IMR-90 (cell line): ENCODE results near the gene CP. TPM values are rescaled to one million over a fixed set of nuclear protein-coding genes. Genes with fewer than 3 reads are reported as not detected.

ENCODE experiments used
- ATAC-seq: fragments of 200-7000 bp; cut with Tn5 transposase; 2 replicates; pipeline ENCODE4 v1.9.1; 2020; ENCODE audit warnings: low read depth, mild to moderate bottlenecking, moderate library complexity
- BruUV-seq: library from RNA; stranded (reverse); fragments of 400-500 nt; replicated peaks from 2 replicates; lab custom pipeline; 2021; lab: Mats Ljungman, UMichigan
- CTCF ChIA-PET: fragments of 300-600 bp; formaldehyde crosslinking; extraction: SDS; loops from one replicate; lab custom pipeline; 2021; ENCODE audit warnings: antibody characterized with exemption; lab: Yijun Ruan, JAX
- POLR2A ChIA-PET: fragments of 300-600 bp; sonication (Branson Sonifier 250); formaldehyde crosslinking; loops from one replicate; lab custom pipeline; 2022; ENCODE audit warnings: antibody characterized with exemption; ENCODE audit not compliant: unreplicated experiment; lab: Charles Lee
- DNase-seq: peaks from one replicate; pipeline ENCODE4 v3.0.0; 2013
- H2AFZ ChIP-seq: replicated peaks from 2 replicates; pipeline ENCODE3; 2013; ENCODE audit warnings: low read length, mild to moderate bottlenecking; ENCODE audit not compliant: poor library complexity
- H2AK5ac ChIP-seq: 2 replicates; pipeline ENCODE4 v1.6.1; 2013; ENCODE audit warnings: low read depth, low read length, inconsistent platforms
- H2AK9ac ChIP-seq: replicated peaks from 2 replicates; pipeline ENCODE3; 2013; ENCODE audit warnings: mild to moderate bottlenecking, low read depth, low read length, moderate library complexity; ENCODE audit not compliant: poor library complexity
- H2BK120ac ChIP-seq: 2 replicates; pipeline ENCODE4 v1.6.1; 2013; ENCODE audit warnings: low read depth, low read length, inconsistent platforms
- H2BK15ac ChIP-seq: 3 replicates; pipeline ENCODE4 v1.6.1; 2013; ENCODE audit warnings: low read depth, low read length, inconsistent platforms
- H2BK20ac ChIP-seq: 2 replicates; pipeline ENCODE4 v1.6.1; 2013; ENCODE audit warnings: low read depth, mild to moderate bottlenecking, inconsistent platforms, low read length, moderate library complexity
- H2BK5ac ChIP-seq: 2 replicates; pipeline ENCODE4 v1.6.1; 2013; ENCODE audit warnings: mild to moderate bottlenecking, low read depth, low read length, inconsistent platforms; ENCODE audit not compliant: poor library complexity, severe bottlenecking
- H3K14ac ChIP-seq: replicated peaks from 2 replicates; pipeline ENCODE4 v1.6.1; 2013; ENCODE audit warnings: low read depth, low read length, inconsistent platforms
- H3K18ac ChIP-seq: 2 replicates; pipeline ENCODE4 v1.6.1; 2013; ENCODE audit warnings: low read depth, low read length, control low read depth
- H3K23ac ChIP-seq: 2 replicates; pipeline ENCODE4 v1.6.1; 2013; ENCODE audit warnings: low read depth, low read length, inconsistent platforms
- H3K27ac ChIP-seq: 2 replicates; pipeline ENCODE4 v1.5.1; 2013; ENCODE audit warnings: mild to moderate bottlenecking, control low read depth, low read length; ENCODE audit not compliant: insufficient read depth
- H3K27me3 ChIP-seq: 2 replicates; pipeline ENCODE4 v1.6.1; 2013; ENCODE audit warnings: low read length; ENCODE audit not compliant: control insufficient read depth, insufficient read depth
- H3K36me3 ChIP-seq: 2 replicates; pipeline ENCODE4 v1.6.1; 2013; ENCODE audit warnings: low read length, mixed read lengths; ENCODE audit not compliant: control insufficient read depth, insufficient read depth
- H3K4ac ChIP-seq: 2 replicates; pipeline ENCODE4 v1.6.1; 2013; ENCODE audit warnings: low read depth, low read length, inconsistent platforms
- H3K4me1 ChIP-seq: 2 replicates; pipeline ENCODE4 v1.6.1; 2013; ENCODE audit warnings: low read length, mixed read lengths; ENCODE audit not compliant: control insufficient read depth, insufficient read depth
- H3K4me2 ChIP-seq: 2 replicates; pipeline ENCODE4 v1.6.1; 2013; ENCODE audit warnings: low read depth, mild to moderate bottlenecking, control low read depth, low read length, moderate library complexity
- H3K4me3 ChIP-seq: 2 replicates; pipeline ENCODE4 v1.5.1; 2013; ENCODE audit warnings: low read depth, mild to moderate bottlenecking, control low read depth, low read length, moderate library complexity; ENCODE audit not compliant: insufficient read depth
- H3K56ac ChIP-seq: 2 replicates; pipeline ENCODE4 v1.6.1; 2013; ENCODE audit warnings: low read length, inconsistent platforms; ENCODE audit not compliant: insufficient read depth; ENCODE audit errors: extremely low read depth
- H3K79me1 ChIP-seq, 2 experiments: 2 replicates each; pipeline ENCODE4 v1.6.1; 2013; ENCODE audit warnings: low read length in 2 of 2, inconsistent platforms in 1 of 2, low read depth in 1 of 2
- H3K9ac ChIP-seq: 2 replicates; pipeline ENCODE4 v1.6.1; 2013; ENCODE audit warnings: low read depth, low read length, control low read depth
- H3K9me1 ChIP-seq: 2 replicates; pipeline ENCODE4 v1.6.1; 2013; ENCODE audit warnings: low read length, inconsistent platforms; ENCODE audit not compliant: insufficient read depth
- H3K9me3 ChIP-seq: 2 replicates; pipeline ENCODE4 v1.6.1; 2013; ENCODE audit warnings: low read length; ENCODE audit not compliant: control insufficient read depth, insufficient read depth
- H4K20me1 ChIP-seq: 2 replicates; pipeline ENCODE4 v1.6.1; 2013; ENCODE audit warnings: low read length, inconsistent platforms; ENCODE audit not compliant: insufficient read depth
- H4K5ac ChIP-seq: 2 replicates; pipeline ENCODE4 v1.6.1; 2013; ENCODE audit warnings: mild to moderate bottlenecking, low read depth, low read length, control low read depth
- H4K8ac ChIP-seq, 2 experiments: 2 replicates each; pipeline ENCODE4 v1.6.1; 2013; ENCODE audit warnings: low read depth in 2 of 2, low read length in 2 of 2, control low read depth in 1 of 2, inconsistent platforms in 1 of 2
- H4K91ac ChIP-seq: 2 replicates; pipeline ENCODE4 v1.6.1; 2013; ENCODE audit warnings: low read depth, low read length, inconsistent platforms; ENCODE audit not compliant: insufficient read depth
- BHLHE40 ChIP-seq: fragments of 150-350 bp; IDR thresholded peaks from 2 replicates; pipeline ENCODE4 v1.6.1; 2016; ENCODE audit warnings: mild to moderate bottlenecking, low read depth, low read length
- CEBPB ChIP-seq: IDR thresholded peaks from 2 replicates; pipeline ENCODE4 v1.6.1; 2012; ENCODE audit warnings: low read depth, low read length, improper control_type of control experiment
- CHD1 ChIP-seq: IDR thresholded peaks from 2 replicates; pipeline ENCODE4 v1.6.1; 2012; ENCODE audit warnings: low read depth, low read length, improper control_type of control experiment
- MAFK ChIP-seq: IDR thresholded peaks from 2 replicates; pipeline ENCODE4 v1.6.1; 2012; ENCODE audit warnings: low read depth, low read length, improper control_type of control experiment
- MAZ ChIP-seq: IDR thresholded peaks from 2 replicates; pipeline ENCODE4 v1.6.1; 2012; ENCODE audit warnings: low read depth, mild to moderate bottlenecking, low read length, improper control_type of control experiment, moderate library complexity, borderline replicate concordance
- NFE2L2 ChIP-seq: fragments of 150-350 bp; IDR thresholded peaks from 2 replicates; pipeline ENCODE4 v1.6.1; 2016; ENCODE audit warnings: low read depth, mild to moderate bottlenecking, low read length
- RAD21 ChIP-seq: IDR thresholded peaks from 2 replicates; pipeline ENCODE4 v1.6.1; 2012; ENCODE audit warnings: low read length, improper control_type of control experiment
- RCOR1 ChIP-seq: IDR thresholded peaks from 2 replicates; pipeline ENCODE4 v1.6.1; 2012; ENCODE audit warnings: mild to moderate bottlenecking, low read length, improper control_type of control experiment; ENCODE audit not compliant: insufficient replicate concordance
- SMC3 ChIP-seq: fragments of 150-350 bp; IDR thresholded peaks from 2 replicates; pipeline ENCODE4 v1.6.1; 2016; ENCODE audit warnings: low read depth, mild to moderate bottlenecking, antibody characterized with exemption, low read length, moderate library complexity
- WGBS, 2 experiments: methylation state at CpG; one replicate each; pipeline versions ENCODE4 v1.1.5 to v1.1.7; 2013; ENCODE audit warnings: missing lambda C conversion rate in 2 of 2; ENCODE audit not compliant: insufficient read length in 1 of 2; ENCODE audit errors: extremely low coverage in 2 of 2; 5-methylcytosine and 5-hydroxymethylcytosine counted together
- dilution Hi-C: fragments of 300-500 bp; cut with HindIII; formaldehyde crosslinking; loops from one replicate; pipeline ENCODE4 v1.14.3; 2018; ENCODE audit warnings: low sequenced_read_pairs; ENCODE audit not compliant: unreplicated experiment
- in situ Hi-C: fragments of 300-500 bp; cut with MboI; formaldehyde crosslinking; loops from 3 replicates; pipeline ENCODE4 v1.14.3; 2019; ENCODE audit warnings: low sequenced_read_pairs, inconsistent platforms, mixed read lengths
- intact Hi-C: fragments of 100-400 bp; cut with micrococcal nuclease; formaldehyde crosslinking; loops from 2 replicates; pipeline ENCODE4 v1.10.0; 2022
- polyA plus RNA-seq, 3 experiments: library from polyadenylated mRNA; depleted of rRNA; stranded (reverse); fragments of >200 nt; gene quantifications; 2 replicates each; pipeline ENCODE4 v1.2.3, GENCODE V29; 2012; ENCODE audit warnings: low replicate concordance in 1 of 3
- total RNA-seq: library from RNA; depleted of rRNA; stranded (reverse); fragments of >200 nt; gene quantifications from 2 replicates; pipeline ENCODE4 v1.2.3, GENCODE V29; 2012
- TF ChIP-seq, protein P1 (sequence below): fragments of 150-350 bp; IDR thresholded peaks from 2 replicates; pipeline ENCODE4 v1.6.1; 2016; ENCODE audit warnings: low read depth, mild to moderate bottlenecking, low read length, moderate library complexity, borderline replicate concordance
- TF ChIP-seq, protein P2 (sequence below): conservative IDR thresholded peaks from 2 replicates; pipeline ENCODE4 v1.5.1; 2012; ENCODE audit warnings: mild to moderate bottlenecking, low read depth, low read length, improper control_type of control experiment
- TF ChIP-seq, protein P3 (sequence below): fragments of 150-350 bp; IDR thresholded peaks from 2 replicates; pipeline ENCODE4 v1.6.1; 2017; ENCODE audit warnings: mild to moderate bottlenecking, antibody characterized with exemption, low read length, low read depth

Gene CP
- total and polyA plus RNA-seq, 2 of the 4 experiments (the other 2 are of a cell fraction): not detected

DNA sequence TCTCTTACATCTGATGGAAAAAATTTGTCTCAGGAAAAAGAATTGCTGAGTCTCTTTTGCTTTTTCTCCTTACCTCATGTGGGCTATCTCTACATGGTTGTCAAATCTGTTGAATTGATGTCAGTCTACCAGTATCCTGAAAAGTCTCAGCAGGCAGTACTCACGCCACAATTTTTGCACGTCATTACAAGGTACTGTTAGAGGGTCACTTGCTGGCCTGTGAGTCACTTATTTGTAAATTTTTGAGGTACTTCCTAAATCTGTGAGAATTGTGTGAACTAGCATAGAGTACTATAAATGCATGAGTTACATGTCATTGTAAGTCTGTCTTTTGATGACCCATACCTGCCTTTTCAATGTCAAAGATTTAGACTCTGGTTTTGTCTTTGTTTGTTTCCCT is 76.3 kb downstream of the CP start:
- Histone ChIP-seq H3K9me3 (no peaks in the 10 kb centered on the region), H3K23ac (no peak overlapping the region), H2BK20ac (no peak overlapping the region), H3K36me3 (peaks cover 18% of the 10 kb centered on the region), H3K4me2 (no peak overlapping the region), H3K56ac (no peak overlapping the region), H3K27ac (no peak overlapping the region), H3K18ac (no peak overlapping the region), H3K4ac (no peak overlapping the region), H2BK5ac (no peak overlapping the region), H4K8ac (no peak overlapping the region), H2AK9ac (no peak overlapping the region), H3K4me3 (no peak overlapping the region), H3K9ac (no peak overlapping the region), H3K9me1 (no peaks in the 10 kb centered on the region; the same call in 1 of the 2 replicates), H4K91ac (no peak overlapping the region), H2BK120ac (no peak overlapping the region), H2AFZ (no peak overlapping the region), H2AK5ac (no peak overlapping the region), H4K20me1 (no peaks in the 10 kb centered on the region), H3K14ac (no peak overlapping the region), H3K79me1 (peaks cover 0 to 15% of the 10 kb centered on the region in 2 experiments; a peak in 3 of 4 replicates), H3K27me3 (no peaks in the 10 kb centered on the region), H4K5ac (no peak overlapping the region), H2BK15ac (no peak overlapping the region), H3K4me1 (no peaks in the 10 kb centered on the region)
- ChIA-PET POLR2A (no interaction called here), CTCF (no interaction called here)
- ATAC-seq (no peak), DNase-seq (no peak)
- 90% methylated on average over 2 of the region's 2 CpGs; no CpG with 5 or more reads in 1 of the 2 experiments for WGBS, 2 experiments
- TF ChIP-seq RCOR1 (no peak), CHD1 (no peak), CEBPB (no peak), SMC3 (no peak), MAFK (no peak), RAD21 (no peak), NFE2L2 (no peak), BHLHE40 (no peak), MAZ (no peak)
- TF ChIP-seq, protein P1, sequence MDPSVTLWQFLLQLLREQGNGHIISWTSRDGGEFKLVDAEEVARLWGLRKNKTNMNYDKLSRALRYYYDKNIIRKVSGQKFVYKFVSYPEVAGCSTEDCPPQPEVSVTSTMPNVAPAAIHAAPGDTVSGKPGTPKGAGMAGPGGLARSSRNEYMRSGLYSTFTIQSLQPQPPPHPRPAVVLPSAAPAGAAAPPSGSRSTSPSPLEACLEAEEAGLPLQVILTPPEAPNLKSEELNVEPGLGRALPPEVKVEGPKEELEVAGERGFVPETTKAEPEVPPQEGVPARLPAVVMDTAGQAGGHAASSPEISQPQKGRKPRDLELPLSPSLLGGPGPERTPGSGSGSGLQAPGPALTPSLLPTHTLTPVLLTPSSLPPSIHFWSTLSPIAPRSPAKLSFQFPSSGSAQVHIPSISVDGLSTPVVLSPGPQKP: no peak
- TF ChIP-seq, protein P2, sequence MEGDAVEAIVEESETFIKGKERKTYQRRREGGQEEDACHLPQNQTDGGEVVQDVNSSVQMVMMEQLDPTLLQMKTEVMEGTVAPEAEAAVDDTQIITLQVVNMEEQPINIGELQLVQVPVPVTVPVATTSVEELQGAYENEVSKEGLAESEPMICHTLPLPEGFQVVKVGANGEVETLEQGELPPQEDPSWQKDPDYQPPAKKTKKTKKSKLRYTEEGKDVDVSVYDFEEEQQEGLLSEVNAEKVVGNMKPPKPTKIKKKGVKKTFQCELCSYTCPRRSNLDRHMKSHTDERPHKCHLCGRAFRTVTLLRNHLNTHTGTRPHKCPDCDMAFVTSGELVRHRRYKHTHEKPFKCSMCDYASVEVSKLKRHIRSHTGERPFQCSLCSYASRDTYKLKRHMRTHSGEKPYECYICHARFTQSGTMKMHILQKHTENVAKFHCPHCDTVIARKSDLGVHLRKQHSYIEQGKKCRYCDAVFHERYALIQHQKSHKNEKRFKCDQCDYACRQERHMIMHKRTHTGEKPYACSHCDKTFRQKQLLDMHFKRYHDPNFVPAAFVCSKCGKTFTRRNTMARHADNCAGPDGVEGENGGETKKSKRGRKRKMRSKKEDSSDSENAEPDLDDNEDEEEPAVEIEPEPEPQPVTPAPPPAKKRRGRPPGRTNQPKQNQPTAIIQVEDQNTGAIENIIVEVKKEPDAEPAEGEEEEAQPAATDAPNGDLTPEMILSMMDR: no peak
- TF ChIP-seq, protein P3, sequence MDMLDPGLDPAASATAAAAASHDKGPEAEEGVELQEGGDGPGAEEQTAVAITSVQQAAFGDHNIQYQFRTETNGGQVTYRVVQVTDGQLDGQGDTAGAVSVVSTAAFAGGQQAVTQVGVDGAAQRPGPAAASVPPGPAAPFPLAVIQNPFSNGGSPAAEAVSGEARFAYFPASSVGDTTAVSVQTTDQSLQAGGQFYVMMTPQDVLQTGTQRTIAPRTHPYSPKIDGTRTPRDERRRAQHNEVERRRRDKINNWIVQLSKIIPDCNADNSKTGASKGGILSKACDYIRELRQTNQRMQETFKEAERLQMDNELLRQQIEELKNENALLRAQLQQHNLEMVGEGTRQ: no peak
- in situ Hi-C loops: no loop called here
- dilution Hi-C loops: no loop called here
- no TSS peak for BruUV-seq
- intact Hi-C loops: no loop called here
